Skin epidermis (tissue), 12 donors: ENCODE data around the gene FIGN.
A peak's percentile ranks its signal among the peaks of the same experiment; 100 is the strongest.

ENCODE experiments used
- H3K27ac ChIP-seq, 21 experiments: fragments of 200-600 bp; sonication (generic) in 11 of 21; one replicate each; pipeline ENCODE4 v1.5.0; 2020; ENCODE audit warnings: mild to moderate bottlenecking in 3 of 21, inconsistent platforms in 2 of 21, moderate library complexity in 2 of 21
- H3K4me3 ChIP-seq, 7 experiments: fragments of 200-600 bp; sonication (generic) in 2 of 7; one replicate each; pipeline ENCODE4 v1.5.0; 2020; ENCODE audit warnings: inconsistent platforms in 2 of 7, mild to moderate bottlenecking in 2 of 7, moderate library complexity in 1 of 7

The FIGN gene, protein sequence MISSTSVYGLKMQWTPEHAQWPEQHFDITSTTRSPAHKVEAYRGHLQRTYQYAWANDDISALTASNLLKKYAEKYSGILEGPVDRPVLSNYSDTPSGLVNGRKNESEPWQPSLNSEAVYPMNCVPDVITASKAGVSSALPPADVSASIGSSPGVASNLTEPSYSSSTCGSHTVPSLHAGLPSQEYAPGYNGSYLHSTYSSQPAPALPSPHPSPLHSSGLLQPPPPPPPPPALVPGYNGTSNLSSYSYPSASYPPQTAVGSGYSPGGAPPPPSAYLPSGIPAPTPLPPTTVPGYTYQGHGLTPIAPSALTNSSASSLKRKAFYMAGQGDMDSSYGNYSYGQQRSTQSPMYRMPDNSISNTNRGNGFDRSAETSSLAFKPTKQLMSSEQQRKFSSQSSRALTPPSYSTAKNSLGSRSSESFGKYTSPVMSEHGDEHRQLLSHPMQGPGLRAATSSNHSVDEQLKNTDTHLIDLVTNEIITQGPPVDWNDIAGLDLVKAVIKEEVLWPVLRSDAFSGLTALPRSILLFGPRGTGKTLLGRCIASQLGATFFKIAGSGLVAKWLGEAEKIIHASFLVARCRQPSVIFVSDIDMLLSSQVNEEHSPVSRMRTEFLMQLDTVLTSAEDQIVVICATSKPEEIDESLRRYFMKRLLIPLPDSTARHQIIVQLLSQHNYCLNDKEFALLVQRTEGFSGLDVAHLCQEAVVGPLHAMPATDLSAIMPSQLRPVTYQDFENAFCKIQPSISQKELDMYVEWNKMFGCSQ

DNA sequence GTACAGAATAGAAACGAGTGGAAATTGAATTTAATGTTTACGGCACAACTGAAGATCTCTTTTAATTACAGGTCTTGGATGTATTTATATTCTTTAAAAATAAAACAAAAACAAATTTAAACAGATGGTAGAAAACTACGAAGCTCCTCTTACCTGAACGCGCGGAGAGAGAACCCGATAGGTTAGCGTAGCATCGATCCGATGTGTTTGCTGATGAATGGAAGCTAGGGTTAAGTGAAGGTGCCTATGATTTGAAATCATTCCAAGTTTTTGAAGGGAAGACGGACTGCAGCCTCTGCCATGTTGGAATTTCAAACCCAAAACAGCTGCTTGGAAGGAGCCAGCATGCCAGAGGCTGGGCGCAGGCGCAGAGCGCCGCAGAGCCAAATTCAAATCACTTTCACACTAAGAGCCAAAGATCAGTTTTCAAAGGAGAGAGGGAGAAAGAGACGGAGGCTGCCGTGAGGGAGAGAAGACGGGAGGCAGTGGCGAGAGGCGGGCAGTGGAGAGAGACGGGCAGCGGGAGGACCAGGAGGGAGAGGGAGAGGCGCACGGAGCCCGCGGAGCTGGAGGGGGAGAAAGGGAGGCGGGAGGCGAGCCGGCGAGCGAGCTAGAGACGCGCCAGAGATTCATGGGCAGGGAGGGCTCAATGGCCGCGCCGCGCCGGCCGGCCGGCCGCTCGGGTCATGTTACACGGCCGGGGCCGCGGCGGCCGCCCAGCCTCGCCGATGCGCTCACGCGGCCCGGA lies at the start of gene FIGN:
Gene FIGN (minus strand): TSS at position 324 of the 748 bp plus-strand sequence. CDS start 1,081 bp downstream, outside the sequence.
- Histone ChIP-seq H3K4me3 (peak within 1 kb of the TSS; percentile 43 to 61 (median 50)), H3K27ac (peak within 1 kb of the TSS; percentile 25 to 94 (median 78))

DNA sequence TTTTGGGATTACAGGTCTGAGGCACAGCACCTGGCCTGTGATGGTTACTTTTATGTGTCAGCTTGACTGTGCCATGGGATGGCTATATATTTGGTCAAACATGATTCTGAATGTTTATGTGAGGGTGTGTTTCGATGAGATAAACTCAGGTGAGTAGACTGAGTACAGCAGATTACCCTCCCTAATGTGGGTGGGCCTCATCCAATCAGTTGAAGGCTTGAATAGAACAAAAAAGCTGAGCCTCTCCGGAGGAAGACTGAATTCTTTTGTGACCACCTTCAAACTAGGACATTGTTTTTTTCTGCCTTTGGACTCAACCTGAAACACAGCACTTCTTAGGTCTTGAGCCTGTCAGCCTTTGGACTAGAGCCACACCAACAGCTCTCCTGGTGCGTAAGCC lies 49.4 kb upstream of the FIGN start:
- Histone ChIP-seq H3K4me3 (no peak overlapping the region), H3K27ac (no peak overlapping the region)

DNA sequence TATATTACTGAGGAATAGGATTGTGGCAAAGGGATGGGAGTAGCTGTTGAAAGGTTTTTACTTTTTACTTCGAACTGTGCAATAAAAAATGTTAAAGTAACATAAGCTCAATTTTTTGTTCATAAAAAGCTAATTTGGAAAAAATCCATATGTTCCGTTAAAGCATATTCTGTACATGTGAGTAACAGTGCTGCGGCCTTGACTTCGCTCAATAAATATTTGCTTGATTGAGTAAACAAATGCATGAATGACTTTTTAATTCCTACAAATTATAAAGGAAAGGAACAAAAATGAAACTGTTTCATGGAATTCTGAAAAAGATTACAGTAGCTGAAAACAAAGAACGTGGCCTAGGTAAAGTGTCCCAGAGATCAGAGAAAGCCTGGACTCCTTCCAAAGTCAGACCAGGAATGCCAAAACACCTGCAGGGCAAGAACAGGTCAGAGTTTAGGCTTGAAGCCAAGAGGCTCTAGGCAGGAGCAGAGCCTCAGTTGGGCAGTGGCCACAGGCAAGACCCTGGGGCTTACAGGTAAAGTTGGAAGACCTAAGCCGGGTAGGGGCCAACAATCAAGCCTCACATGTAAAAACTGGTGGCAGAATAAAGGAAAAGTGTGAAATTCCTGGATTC lies 44.3 kb upstream of the FIGN start:
- no peak overlapping the region for H3K27ac ChIP-seq

DNA sequence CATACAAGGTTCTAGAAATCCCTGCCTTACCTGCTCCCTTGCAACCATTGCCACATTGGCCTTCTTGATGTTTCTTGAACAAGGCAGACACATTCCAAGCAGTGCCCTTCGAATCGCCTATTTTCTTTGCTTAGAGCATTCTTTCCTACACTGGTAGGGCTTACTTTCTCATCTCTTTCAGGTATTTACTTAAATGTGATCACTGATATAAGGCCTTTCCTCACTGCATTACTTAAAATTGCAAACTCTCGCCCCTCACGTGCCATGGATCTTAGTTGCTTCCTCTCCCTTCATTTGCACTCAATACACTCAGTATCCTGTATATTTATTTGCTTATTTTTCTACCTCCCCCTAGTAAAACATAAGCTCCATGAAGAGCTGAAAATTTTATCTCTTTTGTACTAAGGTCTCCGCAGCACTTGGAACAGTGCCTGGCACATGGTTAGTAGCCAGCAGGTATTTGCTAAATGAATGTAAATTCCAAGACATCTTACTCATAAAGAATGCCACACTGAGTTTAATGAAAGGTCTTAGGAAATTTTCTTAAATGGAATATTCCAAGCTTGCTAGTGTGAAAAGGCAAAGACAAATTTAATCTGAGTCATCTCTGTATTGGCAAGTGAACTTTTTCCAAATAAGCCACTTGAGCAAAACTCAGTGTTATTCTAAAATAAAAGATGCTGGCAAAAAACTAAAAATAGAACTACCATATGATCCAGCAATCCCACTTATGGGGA lies 42.4 kb upstream of the FIGN start:
- no peak overlapping the region for H3K27ac ChIP-seq
- H3K4me3 ChIP-seq: no peak overlapping the region

More for the DNA sequence above, 44.3 kb upstream of the FIGN start:
- no peak overlapping the region for H3K4me3 ChIP-seq

DNA sequence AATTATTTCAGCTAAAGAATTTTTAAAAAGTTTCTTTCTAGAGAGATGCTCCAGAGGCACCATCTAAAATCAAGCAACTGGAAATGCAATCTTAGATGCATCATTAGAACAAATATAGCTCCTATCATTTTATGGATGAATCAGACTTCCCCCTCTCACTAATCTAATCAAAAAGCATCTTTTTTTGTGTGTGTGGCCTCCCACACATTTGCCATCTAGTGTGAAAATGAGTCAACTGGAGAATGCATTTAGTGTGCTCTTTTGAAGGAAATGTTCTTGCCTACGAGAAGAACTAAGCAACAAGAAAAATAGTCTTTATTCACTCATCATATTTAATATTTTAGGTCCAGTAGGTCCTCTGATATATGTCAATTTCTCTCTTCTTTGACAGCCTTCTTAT lies 39.5 kb upstream of the FIGN start:
- H3K27ac ChIP-seq: no peak overlapping the region

DNA sequence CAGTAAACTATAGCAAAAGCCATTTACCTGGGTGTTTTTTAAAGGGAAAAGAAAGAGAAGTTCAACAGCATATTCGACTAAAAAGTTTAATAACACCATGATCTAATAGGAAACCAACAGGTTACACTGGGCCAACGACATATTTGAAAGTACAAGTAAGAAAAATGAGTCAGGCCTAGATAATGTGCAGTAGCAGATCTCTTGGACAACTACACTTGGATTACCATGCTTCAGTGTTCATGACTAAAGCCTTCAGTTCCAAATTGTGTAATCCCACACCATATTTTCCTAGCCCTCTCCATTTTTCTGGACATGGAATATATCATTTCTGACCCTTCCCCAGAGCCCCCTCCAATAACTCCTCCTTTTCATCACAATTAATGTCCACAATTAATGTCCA lies 39.1 kb upstream of the FIGN start:
- Histone ChIP-seq H3K4me3 (no peak overlapping the region), H3K27ac (no peak overlapping the region)

More for the DNA sequence above, 39.5 kb upstream of the FIGN start:
- H3K4me3 ChIP-seq: no peak overlapping the region

DNA sequence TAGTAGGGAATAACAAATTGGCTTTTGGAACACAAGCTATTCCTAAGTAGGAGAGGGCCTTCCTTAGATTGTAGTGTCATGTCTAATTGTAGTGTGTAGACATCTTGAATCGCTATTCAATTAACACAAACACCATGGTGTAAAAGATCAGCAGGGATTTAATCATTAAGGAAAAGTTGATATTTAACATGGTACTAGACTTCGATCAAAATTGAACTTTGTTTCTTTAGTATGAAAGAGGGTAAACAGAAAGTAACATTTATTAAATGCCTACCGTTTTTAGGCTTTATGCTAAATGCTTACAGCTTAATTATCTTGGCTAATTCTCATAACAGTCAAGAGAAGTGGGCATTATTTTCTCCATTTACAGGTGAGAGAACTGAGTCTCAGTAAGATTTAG lies 37.5 kb upstream of the FIGN start:
- H3K27ac ChIP-seq: no peak overlapping the region
- no peak overlapping the region for H3K4me3 ChIP-seq

DNA sequence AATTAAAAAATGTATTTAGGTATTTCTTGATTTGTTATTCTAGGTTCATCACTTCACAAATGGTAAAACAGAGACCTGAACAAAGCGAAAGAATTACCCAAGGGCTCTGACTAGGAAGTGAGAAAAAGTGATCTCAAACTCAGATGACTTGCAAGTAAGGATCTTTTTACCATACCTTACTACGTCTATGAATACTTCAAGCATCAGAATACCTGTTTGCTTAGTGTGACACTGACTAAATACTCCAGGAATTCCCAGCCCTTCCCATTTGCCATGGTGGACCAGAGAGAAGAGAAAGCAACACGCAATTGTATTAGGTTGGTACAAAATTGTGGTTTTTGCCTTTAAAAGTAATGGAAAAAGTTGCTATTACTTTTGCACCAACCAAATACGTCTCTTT lies 35.8 kb upstream of the FIGN start:
- no peak overlapping the region for H3K4me3 ChIP-seq
- H3K27ac ChIP-seq: no peak overlapping the region

DNA sequence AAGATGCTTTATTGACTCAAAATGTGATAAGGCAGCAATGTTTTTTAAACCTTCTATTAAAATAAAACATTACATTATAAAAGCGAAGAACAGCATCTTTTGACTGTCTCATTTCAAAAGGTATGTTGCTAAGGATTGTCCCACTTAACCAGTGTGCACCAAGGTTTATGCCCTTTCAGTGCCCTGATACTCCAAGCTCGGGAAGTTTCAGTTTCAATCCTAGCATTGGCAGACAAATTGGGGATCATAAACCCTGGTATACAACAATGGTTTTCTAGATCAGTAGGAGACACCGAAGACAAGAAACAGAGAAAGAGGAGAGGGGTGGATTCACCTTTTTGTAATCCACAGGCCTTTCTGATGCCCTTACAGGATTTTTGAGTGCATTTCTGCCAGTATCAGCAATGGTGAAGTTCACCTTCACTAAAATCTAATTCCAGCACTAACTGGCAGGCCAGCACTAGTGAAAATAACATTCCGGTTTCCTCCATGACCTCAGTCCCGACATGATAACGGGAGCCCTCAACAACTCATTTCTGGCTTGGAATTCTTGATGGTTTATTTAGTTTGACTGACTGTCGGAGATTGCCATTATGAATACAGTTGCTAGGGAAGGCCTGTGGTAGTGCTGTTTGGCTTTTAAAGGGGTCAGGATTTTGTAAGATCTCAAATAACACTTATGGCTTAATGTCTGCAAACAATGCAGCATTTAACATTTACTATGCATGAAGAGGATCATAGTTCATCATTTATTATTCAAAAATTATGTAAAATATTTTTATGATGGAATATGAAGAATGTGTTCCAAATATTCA lies 33.3 kb upstream of the FIGN start:
- no peak overlapping the region for H3K4me3 ChIP-seq
- no peak overlapping the region for H3K27ac ChIP-seq

DNA sequence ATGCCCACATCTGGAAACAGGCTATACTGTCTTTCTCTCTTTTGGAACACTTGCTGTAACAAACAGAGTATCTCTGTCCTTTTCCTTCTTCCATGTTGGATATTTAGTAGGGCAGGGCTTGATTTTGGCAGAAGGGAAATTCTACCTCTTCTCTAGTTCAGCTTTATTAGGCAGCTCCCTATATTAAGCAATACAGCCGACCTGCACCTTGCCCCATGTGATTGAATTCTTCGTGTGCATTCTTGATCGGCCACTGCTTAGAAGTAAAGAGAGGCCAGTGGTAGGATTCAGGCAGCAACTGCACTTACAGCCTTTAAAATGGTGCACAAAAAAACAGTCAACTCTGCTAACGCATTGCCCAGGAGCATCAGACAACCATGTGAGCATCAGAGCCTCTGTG lies 31.3 kb upstream of the FIGN start:
- Histone ChIP-seq H3K27ac (no peak overlapping the region), H3K4me3 (no peak overlapping the region)

DNA sequence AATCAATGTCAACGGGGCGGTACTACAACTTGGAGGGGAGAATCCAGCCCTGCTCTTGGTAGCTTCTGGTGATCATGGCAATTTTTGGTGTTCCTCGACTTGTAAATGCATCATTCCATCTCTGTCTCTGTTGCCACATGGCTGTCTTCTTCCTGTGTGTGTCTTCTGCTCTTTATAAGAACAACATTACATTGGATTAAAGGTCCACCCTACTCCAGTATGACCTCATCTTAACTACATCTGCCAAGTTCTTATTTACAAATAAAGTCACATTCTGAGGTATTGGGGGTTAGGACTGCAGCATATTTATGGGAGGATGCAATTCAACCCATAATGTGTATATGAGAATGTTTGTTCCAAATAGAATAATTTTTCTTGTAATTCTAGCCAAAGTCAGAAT lies 28.8 kb upstream of the FIGN start:
- Histone ChIP-seq H3K27ac (no peak overlapping the region), H3K4me3 (no peak overlapping the region)

DNA sequence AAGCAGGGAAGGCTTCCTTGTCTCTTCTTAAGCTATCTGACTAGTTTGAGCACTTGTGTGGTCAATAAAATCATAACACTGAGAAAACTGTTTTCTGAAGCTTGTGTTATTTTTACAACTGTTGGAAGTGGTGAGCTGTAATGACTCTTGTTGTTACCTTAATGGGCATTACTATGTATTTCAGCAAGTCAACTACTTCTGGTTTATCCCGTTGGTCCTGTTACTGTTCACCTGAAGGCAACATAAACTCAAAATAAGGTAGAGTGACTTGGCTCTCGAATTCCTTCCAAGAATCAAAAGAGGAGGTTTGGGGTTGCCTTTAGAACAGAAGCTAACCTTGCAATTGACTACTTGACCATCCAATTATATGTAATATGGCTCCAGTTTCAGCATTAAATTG lies 23.2 kb upstream of the FIGN start:
- Histone ChIP-seq H3K27ac (no peak overlapping the region), H3K4me3 (no peak overlapping the region)

DNA sequence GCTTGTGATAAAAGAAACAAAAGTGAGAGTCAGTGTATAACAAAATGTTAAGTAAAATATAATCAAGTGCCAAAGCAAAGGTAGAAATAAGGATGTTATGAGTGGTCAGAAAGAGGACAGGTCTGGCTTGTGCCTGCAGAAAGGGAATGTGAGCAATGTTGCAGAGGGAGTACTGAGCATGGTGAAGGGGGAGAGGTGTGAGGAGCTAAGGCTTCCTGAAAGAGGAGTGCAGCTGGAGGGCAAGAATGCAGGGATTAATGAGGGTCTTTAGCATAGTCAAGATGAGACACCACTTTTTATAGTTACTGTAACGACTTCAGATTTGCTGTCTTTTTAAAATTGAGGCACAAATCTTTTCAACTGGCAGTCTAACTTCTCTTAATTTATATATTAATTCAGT lies 22.0 kb upstream of the FIGN start:
- H3K4me3 ChIP-seq: no peak overlapping the region
- H3K27ac ChIP-seq: no peak overlapping the region

DNA sequence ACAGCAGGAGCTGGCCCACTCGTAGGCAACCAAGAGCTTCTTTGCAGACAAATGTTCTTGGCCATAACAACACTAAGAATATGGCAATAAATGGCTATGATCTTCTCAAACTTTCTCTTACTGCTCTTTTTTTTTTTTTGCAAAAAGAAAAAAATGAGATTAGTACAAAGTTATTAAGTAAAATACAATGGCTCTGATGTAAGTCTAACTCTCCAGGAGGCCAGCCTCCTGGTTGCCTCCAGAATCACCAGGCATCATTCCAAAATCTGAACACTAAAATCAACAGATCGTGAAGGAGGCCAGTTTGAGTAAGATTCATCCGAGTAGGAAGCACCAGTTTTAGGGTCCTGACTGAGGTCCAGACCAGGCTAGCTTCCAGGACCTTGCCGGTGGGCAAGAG lies 20.8 kb upstream of the FIGN start:
- H3K4me3 ChIP-seq: no peak overlapping the region
- no peak overlapping the region for H3K27ac ChIP-seq

DNA sequence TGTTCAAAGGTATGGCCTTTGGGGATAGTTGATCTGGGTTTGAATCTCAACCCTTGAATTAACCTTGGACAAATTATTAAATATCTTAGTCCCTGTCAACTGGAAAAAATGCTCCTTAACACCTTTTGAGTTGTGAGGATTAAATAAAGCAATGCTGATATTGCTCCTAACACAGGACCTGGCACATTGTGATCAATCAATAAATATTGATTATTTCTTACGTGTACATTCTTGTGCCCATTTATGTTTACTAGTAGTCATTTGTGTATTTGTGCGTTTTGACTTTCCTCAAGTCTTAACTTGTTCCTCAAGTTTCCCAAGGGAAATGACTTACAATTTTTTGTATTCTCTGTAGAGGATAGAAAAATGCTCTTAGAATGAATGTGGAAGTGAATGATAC lies 19.6 kb upstream of the FIGN start:
- Histone ChIP-seq H3K27ac (no peak overlapping the region), H3K4me3 (no peak overlapping the region)

DNA sequence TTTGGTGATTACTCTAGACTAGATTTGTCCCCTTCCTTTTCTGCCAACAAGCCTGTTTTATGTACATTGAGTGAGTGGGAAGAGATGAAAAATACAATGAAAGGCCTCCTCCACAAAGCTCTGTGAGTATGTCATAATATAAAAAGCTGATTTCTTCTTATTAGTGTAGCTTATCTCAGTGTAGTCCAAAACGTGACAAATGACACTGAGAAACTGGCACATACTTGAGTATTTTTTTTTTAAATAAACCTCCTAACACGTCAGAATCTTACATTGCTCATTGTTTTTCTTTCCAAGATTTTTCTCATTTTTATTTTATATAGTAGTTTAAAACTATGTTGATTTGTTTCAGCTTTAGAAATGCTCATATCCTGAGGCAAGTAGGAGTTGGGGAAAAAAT lies 17.9 kb upstream of the FIGN start:
- no peak overlapping the region for H3K4me3 ChIP-seq

DNA sequence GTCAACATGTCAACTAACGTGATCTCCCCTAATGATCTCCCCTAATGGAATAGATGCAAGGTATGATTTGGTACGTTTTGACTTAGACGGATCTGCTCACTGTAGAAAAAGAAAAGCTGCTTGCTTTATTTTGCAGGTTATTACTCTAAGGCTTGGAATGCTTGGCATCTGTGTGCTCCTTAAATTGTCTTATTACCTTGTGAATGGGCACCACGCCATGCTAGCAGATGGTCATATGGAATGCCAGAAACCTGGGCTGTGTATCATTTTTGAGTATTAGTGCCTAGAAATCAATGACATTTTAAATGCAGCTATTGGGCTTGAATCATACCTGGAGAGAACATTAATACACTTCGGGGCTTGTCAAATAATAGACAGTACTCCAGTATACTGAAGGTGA lies 16.5 kb upstream of the FIGN start:
- Histone ChIP-seq H3K4me3 (no peak overlapping the region), H3K27ac (no peak overlapping the region)

More for the DNA sequence above, 17.9 kb upstream of the FIGN start:
- no peak overlapping the region for H3K27ac ChIP-seq

DNA sequence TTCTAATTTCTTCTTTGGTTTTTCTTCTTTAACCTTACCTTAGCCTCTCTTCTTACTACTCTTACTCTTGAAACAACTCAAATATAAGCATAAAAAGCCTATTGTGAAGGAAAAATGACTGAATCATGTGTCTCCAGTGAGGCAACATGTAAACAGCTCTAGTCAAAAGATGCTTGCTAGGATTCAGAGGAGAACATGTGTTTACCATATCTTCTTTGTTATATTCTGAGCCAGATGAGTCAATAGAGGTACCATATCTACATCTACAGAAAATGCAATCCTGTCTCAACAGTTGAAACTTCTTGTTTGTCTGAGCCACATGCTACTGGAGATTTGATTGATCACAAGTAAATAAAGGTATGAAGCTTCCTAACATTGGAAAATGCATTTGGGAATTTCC lies 15.9 kb upstream of the FIGN start:
- Histone ChIP-seq H3K27ac (no peak overlapping the region), H3K4me3 (no peak overlapping the region)

DNA sequence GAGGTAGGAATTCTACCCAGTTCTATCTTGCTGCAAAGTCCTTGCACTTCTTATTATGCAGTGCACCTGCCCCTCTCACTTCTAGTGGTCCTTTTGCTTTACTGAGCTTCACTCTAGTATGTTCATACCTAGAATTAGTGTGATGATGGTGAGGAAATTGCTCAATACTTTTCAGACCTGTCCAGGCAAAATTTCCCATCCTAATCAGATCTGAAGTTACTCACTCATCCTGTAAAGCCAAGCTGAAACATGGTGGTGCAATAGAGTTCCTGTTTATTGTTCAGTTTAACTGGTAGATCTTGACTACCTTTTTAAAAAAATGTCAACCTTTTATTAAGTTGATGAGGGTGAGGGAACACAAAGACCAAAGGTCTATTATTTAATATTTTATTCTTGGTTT lies 12.6 kb upstream of the FIGN start:
- no peak overlapping the region for H3K27ac ChIP-seq
- H3K4me3 ChIP-seq: no peak overlapping the region
